GM12891 (cell line): ENCODE data around the gene TARS1.
A peak's percentile ranks its signal among the peaks of the same experiment; 100 is the strongest.

ENCODE experiments used
- PAX5 ChIP-seq: IDR thresholded peaks from 2 replicates; pipeline ENCODE4 v1.6.1; 2011; ENCODE audit warnings: low read length, moderate library complexity, mild to moderate bottlenecking; ENCODE audit not compliant: insufficient read depth, severe bottlenecking
- POLR2A ChIP-seq: IDR thresholded peaks from 2 replicates; pipeline ENCODE4 v1.6.1; 2011; ENCODE audit warnings: low read depth, low read length, control low read depth
- POLR2AphosphoS5 ChIP-seq: IDR thresholded peaks from 2 replicates; pipeline ENCODE4 v1.6.1; 2011; ENCODE audit warnings: low read depth, low read length, control low read depth
- SPI1 ChIP-seq: IDR thresholded peaks from 2 replicates; pipeline ENCODE4 v1.6.1; 2011; ENCODE audit warnings: low read depth, low read length, control low read depth
- TAF1 ChIP-seq: IDR thresholded peaks from 2 replicates; pipeline ENCODE4 v1.6.1; 2011; ENCODE audit warnings: low read depth, low read length, control low read depth

GRCh38 chr5:33440482-33441240 is at the start of gene TARS1:
- TF ChIP-seq PAX5 (no peak), POLR2A (peak; percentile 75; the same call in 1 of the 2 replicates), TAF1 (peak; percentile 21; the same call in 1 of the 2 replicates), POLR2AphosphoS5 (peak; percentile 72; the same call in 1 of the 2 replicates), SPI1 (no peak)
